OCI-LY7 (cell line): ENCODE measurements around the gene MRFAP1.

ENCODE experiments used
- CTCF ChIP-seq: fragments of 200-600 bp; sonication (generic); conservative IDR thresholded peaks from 2 replicates; pipeline ENCODE4 v1.5.1; 2014; ENCODE audit warnings: mild to moderate bottlenecking, antibody characterized with exemption, low read length, moderate library complexity, mixed read lengths
- EZH2phosphoT487 ChIP-seq: fragments of 200-600 bp; sonication (generic); IDR thresholded peaks from 2 replicates; pipeline ENCODE4 v1.6.1; 2018; ENCODE audit warnings: low read depth, borderline replicate concordance, mild to moderate bottlenecking, mixed run types, antibody characterized with exemption, low read length, moderate library complexity, mixed read lengths

GRCh38 chr4:6681191-6681590 is 40.7 kb downstream of the MRFAP1 start:
- no peak for TF ChIP-seq CTCF
- no peak for TF ChIP-seq EZH2phosphoT487
